HG03565 (cell line): Measurements from ENCODE around the gene NFU1.
"Not testable (repeated sequence)": the region's sequence is repeated elsewhere in the genome, so short reads cannot be mapped to it uniquely, and the experiment has no call there.

Experiments
- ATAC-seq: cut with Tn5 transposase; IDR thresholded peaks from one replicate; pipeline ENCODE4 v1.9.1; 2021; ENCODE audit warnings: mild to moderate bottlenecking, moderate library complexity; ENCODE audit not compliant: unreplicated experiment

Gene NFU1

DNA sequence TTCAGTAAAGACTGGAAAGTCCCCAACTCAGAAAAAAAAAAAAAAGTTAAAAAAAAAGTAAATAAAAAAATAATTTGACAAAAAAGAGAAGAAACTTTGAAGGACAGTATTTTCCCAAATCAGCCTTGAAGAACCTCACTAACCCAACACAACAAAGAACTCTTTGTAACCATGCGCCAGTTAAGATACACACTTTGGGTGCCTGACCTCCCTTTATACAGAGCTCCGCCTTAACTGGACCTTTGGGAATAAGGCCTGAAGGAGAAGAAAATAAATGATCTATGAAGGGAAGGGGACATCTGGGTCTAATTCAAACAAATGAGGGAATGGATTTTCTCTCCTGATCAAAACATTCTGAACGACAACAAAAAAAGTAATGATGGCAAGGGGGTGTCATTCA, 48.0 kb downstream of the NFU1 start:
- no peak for ATAC-seq

DNA sequence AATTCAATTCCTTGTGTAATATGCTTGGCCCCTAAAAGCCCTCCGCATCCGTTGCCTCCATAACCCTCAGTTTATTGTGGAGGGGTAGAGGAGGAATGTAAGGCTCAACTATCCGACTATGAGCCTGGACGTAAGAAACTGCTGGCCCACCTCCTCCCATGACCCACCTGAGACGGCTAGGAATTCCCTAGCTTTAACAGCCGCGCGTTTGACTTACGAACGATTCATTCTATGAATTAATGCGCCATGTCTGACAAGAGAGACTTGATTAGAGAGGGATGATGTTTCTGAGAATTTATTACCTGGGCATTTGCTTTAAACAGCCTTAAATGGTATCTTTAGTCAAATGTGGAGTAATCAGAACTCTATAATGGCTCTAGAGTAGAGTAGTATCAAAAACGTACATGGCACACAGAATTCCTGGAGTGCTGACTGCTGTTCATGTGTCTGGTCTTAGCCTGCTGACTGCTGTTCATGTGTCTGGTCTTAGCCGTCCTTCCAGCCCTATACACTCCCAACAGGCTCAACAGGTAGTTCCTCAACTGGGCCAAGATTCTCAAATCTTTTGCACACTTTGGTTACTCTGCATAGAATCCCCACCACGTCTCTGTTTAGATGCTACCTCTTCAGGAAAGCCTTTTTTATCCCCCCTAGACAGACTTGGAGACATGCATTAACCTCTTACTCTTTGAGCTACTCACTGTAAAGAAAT, 49.3 kb downstream of the NFU1 start:
- no peak for ATAC-seq

DNA sequence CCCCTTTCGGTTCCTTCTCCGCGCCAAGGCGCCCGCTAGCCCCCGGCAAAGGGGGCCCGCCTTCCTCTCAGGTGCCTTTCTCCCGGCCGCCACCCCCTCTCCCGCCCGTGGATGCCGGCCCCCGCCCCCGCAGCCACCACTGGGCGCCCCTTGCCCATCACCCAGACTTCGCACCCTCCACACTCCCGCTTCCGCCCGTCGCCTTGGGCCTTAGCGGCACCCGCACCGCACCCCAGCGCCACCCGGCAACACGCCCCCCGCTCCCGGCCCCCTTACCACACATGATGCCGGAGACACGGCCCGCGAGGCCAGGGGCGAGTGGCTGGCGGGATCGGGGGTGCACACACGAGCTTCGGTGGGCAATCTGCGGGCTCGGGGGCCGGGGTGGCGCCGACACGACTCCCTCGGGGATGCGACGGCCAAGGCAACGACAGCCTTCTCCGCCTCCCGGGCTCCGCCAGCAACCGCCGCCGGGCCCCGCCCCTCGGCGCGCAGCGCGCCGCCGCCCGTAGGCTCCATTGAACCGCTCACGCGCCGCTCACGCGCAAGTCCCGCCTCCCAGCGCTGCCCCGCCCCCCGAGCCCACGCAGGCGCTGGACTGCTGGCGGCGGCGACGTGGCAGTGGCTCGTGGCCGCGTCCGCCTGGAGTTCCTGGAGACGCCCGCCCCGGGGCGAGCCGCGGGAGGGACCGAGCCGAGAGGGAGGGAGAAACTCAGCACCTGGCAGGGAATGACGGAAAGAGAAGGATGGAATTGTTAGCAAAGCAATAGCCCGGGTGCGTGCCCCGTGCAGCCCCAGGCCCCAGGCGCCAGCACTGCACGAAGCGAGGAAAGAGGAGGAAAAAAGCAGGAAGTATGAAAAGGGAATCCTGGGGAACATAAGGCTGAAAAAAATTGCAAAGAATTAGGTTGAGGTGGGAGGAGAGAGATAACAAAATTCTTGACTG, 50.2 kb downstream of the NFU1 start, which contains the start of gene GFPT1:
GFPT1 (minus strand) TSS at position 439 of the 946 bp plus-strand sequence; CDS start at position 283, 156 bp downstream.
- ATAC-seq: peak; percentile 78

DNA sequence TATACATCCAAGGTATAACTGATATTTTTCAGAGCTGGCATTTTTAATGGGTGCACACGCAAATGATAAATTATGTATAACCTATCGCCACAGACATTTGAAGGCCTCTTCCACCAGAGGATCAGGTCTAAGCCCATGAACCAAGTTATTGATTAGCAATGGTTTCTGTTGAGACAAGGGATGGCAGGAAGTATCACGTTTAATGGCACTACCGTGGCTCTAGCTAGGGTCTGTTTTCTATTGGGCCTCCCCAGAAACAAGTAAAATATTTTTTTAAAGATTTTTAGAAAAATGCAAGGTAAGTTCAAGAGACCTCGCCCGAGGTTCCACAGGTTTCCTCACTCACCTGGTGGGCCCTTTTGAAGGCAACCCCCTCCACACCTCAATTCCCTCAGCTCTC, 50.9 kb downstream of the NFU1 start:
- ATAC-seq: no peak

DNA sequence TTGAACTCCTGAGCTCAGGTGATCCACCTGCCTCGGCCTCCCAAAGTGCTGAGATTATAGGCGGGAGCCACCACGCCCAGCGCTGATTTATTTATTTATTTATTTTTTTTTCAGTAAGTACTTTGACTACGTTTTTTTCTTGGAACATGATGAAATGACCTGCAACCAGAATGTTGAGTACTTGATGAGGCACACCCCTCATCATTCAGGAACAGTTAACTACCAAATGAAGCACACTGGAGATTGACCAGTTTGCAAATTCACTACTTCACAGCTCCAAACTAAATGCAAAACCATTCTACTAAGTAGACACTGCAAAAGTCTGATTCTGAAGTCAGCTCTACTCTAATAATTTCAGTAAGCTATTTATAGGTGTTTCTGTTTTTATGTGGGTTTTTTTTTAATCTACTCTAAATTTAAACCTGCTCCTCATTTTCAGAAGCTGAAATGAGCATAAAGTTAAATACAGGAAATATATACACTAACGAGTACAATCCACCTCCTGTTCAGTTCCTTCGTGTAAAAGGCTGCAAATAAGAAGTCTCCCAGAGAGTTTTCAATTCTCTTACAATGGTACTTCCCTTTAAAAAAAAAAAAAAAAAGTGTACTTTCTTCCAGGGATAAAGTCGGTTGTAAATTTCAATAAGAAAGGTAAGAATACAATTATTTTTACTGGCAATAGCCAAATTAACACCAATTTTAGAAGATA, 51.6 kb downstream of the NFU1 start:
- no peak for ATAC-seq

DNA sequence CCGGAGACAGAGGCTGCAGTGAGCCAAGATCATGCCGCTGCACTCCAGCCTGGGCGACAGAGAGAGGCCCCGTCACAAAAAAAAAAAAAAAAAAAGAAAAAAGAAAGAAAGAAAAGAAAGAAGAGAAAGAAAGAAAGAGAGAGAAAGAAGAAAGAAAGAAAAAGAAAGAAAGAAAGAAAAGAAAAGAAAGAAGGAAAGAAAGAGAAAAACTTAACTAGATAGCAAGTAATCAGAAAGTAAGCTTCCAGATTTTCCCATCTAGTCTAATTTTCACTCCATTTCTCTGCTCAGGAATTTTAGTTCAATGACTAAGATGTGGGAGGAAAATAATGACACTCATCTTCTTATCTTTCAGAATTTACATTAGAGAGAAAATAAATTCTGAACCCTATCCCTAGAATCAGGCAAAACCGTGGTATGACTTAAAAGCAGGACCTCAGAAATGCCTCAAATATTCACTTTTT, 52.6 kb downstream of the NFU1 start:
- no peak for ATAC-seq

DNA sequence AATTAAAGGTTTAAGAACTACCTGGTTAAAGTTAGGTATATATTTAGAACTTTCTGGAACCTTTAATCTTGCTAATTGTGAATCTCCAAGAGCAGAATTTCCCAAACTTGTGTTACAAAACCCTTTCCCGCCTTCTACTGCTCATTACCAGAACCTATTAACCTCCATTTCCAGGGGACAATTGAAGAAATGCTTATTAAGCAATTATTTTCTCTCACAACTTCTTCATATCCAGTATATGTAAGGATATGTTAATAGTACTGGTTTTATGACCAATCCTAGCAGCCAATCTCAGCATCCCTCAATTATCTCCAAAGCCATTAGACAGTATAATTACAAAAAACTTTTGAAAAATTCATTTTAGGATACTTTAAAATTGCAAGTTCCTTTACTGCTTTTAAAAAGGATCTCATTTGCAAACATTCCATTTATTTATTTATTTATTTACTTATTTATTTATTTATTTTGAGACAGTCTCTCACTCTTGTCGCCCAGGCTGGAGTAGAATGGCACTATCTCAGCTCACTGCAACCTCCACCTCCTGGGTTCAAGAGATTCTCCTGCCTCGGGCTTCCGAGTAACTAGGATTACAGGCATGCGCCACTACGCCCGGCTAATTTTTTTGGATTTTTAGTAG, 53.9 kb downstream of the NFU1 start:
- ATAC-seq: no peak

DNA sequence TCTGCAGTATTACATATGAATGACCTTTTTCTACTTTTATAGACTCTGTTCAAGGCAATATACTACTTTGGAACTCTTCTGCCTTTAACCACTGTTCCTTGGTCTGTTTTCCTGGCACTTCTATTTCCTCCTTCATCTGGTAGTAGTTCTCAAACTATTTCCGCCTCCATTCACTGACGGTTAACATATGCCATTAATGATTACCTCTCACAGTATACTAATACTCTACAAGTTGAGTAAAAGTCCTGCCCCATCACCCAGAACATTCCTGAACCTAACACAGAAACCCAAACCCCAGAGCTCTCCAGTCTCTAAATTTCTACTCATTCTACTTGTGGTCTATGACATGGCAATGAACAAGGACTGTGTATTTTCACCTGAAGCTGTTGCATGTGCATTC, 54.7 kb downstream of the NFU1 start:
- ATAC-seq: no peak

DNA sequence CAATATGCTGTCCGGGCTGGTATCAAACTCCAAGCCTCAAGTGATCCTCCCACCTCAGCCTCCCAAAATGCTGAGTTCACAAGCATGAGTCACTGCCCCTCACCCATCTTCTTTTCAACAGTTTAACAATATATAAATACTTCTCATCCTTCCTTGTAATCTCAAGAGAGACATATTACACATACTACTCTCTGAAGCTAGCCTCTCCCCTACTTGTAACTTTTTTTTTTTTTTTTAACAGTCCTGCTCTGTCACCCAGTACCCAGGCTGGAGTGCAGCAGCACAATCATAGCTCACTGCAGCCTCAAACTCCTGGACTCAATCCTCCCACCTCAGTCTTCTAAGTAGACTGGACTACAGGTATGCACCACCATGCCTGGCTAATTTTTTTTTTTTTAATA, 55.9 kb downstream of the NFU1 start:
- no peak for ATAC-seq

DNA sequence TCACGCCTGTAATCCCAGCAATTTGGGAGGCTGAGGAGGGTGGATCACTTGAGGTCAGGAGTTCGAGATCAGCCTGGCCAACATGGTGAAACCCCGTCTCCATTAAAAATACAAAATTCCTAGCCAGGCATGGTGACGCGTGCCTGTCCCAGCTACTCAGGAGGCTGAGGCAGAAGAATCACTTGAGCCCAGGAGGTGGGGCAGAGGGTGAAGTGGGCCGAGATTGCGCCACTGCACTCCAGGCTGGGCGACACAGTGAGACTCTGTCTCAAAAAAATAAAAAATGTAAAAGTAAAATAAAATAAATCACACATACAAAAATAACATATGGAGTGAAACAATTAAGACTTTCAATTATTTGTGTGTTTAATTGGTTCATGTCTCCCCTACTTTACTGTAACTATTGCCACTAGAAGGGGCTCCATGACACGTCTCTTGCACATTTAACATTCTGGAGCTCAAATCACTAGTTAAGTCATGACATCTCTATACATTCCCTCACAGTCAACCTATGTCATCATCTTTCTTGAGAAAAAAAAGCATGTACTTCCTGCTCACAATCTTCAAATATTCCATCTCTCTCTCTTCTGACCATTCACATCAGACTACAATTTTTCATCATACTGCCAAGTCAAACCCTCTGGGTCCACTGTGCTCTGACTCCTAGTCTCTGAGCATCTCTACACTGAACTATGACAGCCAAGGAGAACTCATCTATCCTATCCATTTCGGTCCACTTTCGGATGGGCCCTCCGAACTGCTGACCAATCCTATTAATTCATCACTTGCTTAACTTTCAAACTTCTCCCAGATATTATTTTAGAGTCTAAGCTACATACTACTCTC, 56.9 kb downstream of the NFU1 start:
- ATAC-seq: no peak

DNA sequence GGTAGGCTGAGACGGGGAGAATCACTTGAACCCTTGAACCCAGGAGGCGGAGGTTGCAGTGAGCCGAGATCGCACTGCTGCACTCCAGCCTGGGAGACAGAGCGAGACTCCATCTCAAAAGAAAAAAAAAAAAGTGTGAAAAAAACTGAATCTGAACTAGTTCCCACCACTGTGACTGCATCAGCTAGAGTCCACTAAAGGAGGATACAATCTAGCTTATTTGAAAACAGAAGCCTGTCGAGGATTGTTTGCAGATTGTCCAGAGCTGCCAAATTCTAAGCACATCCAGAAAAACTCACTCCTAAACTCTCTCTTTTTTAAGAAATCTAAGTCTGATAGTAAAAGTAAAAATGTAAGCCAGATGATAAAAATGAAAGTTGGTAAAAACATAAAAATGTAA, 60.8 kb downstream of the NFU1 start:
- ATAC-seq: no peak

DNA sequence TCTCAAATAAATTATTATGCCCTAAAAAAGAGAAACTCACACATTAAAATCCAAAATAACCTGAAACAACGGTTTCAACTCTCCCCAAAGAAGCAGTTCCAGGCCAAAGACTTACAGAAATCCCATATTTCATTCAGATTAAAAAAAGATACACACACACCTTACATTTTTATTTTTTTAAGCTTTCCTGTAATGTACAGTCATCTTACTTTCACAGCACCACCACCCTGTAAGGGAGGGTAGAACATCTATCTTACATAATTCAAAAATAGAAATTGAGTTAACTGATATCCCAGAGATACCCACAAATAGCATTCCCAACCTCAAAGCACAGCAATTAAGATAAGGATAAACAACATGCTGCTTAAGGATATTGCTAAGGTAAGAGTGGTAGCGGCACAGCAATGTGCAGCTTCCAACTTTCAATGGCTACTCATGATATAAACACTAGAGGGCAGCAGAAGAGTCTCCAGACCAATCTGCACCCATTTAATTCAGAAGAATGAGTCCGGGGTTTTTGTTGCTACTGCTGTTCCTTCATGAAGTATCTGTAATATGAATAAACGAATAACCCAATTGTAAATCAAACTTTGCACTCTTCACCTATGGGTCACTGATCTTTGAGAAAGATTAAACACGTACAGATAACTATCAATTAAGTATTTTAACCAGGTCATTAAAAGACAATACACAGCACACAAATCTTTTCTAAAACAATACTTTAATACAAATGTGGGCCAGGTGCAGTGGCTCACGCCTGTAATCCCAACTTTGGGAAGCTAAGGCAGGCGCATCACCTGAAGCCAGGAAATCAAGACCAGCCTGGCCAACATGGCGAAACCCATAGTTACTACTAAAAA, 61.5 kb downstream of the NFU1 start:
- no peak for ATAC-seq

DNA sequence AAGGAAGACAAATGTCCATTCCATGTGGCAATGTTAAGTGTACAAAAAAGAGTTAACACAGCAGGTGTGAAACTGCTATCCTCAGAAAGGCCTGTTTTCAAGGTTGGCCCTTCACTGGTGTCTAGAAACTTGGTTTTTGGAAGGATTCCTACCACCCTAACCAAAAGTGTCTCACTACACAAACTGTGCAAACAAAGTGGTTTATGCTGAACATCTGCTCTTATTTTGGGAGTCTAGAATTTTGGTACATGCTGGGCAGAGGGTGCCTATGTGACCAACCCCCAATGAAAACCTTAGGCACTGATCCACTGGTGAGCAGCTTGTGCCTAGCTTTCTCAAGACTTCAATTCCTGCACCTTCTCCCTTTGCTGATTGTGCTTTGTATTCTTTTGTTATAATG, 64.5 kb downstream of the NFU1 start:
- ATAC-seq: no peak

DNA sequence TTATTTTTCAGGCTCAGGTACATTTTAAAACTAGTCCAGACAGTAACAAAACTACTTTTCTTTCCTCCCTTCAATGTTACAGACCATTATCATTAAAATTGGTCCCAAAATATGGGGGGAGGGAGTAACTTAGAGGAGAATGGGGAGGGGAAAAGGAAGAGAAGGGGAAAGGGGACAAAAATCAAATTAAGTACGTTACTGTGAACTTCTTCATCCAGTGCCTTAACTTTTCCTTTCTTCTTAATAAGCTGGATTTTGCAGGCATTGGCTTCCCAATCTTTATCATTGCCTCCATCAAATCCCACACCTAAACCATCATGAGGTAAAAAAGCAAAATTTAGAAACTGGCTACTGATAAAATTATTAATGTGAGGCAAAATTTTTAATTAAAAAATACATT, 67.4 kb downstream of the NFU1 start:
- ATAC-seq: no peak

DNA sequence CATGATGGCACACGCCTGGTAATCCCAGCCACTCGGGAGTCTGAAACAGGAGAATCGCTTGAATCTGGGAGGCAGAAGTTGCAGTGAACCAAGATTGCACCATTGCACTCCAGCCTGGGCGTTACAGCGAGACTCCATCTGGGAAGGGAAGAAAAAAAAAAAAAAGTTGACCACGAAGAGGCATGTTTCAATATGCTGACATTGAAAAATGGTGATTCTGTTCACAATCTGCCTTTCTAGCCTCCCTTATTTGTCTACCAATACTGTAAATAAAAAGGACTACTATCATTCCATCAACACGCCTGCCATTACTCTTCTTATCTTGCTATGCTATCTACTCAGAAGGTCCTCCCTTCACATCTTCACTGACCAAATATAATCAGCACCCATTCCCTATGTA, 68.6 kb downstream of the NFU1 start:
- ATAC-seq: no peak

DNA sequence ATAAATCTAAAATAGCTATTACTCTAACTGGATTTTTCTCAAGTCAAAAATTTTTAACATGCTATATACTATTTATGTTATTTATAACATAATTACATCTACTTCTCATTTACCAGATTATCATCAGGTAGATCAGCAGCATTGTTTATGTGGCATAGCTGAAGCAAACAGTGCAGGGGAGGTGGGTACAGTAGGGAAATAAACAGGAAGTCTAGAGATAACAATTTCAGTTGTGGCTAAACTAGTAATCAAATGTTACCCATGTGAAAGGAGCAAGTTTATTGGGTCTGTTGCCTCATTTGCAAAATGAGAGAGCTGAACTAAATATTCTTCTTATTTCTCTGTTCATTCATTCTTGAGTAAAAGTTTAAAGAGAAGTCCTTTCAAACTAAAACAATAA, 77.9 kb downstream of the NFU1 start:
- no peak for ATAC-seq

DNA sequence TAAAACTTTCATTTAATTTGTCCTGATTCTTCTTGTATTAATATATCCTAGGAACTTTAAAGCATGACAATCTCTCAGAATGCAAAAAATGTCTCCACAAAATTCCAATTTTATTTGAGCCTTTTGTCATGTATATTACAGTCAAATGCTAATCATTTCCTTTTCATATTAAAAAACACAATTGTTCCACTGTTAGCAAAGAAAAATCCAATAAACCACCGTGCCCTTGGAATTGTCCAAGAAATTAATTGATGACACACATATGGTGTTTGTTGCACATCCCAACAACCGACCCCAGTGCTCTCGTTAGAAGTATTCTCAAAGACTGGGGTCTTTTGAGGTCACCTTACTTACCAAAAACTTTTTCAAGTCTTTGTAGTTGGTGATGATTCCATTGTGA, 78.3 kb downstream of the NFU1 start:
- ATAC-seq: no peak

DNA sequence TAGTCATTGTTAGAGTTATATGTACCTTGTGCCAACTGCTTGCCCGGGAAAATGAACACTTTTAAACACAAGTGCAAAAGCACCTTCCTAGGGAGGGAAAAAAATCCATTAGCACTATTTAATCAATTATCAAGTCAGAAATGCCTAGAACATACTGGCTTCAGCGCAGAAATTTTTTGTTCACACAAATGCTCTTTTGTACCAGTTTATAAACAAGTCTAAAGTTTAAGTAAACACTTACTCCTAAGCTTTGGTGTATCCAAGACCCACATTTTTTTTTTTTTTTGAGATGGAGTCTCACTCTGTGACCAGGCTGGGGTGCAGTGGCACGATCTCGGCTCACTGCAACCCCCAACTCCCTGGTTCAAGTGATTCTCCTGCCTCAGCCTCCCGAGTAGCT, 80.8 kb downstream of the NFU1 start:
- ATAC-seq: no peak

DNA sequence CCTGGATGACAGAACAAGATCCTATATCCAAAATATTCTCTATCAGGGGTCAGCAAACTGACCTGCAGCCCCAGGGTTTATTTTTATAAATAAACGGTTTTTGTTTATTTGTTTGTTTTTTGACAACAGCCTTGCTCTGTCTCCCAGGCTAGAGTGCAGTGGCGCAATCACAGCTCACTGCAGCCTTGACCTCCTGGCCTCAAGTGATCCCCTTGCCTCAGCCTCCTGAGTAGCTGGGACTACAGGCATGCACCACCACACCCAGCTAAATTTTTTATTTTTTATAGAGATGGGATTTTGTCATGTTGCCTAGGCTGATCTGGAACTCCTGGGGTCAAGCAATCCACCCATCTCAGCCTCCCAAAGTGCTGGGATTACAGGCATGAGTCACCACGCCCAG, 82.3 kb downstream of the NFU1 start:
- ATAC-seq: not testable (repeated sequence)
